GM12891 (cell line): ENCODE measurements around the gene LRP1.

Source experiments
- POLR2A ChIP-seq: IDR thresholded peaks from 2 replicates; pipeline ENCODE4 v1.6.1; 2011; ENCODE audit warnings: low read depth, low read length, control low read depth
- TAF1 ChIP-seq: IDR thresholded peaks from 2 replicates; pipeline ENCODE4 v1.6.1; 2011; ENCODE audit warnings: low read depth, low read length, control low read depth

- TF ChIP-seq POLR2A, result no peak
- TF ChIP-seq TAF1, result no peak
Observed at GRCh38 chr12:57241402-57242310, 113.4 kb downstream of the LRP1 start.
